Right atrium auricular region (tissue), 2 donors: ENCODE data around the gene OSER1. TPM values are rescaled to one million over a fixed set of nuclear protein-coding genes. Genes with fewer than 3 reads are reported as not detected.
A peak's percentile ranks its signal among the peaks of the same experiment; 100 is the strongest.

Experiments used
- DNase-seq: peaks from one replicate; pipeline ENCODE4 v3.0.0-alpha.2; 2019; ENCODE audit warnings: low spot score
- H3K27ac ChIP-seq, 2 donors: fragments of 200-600 bp; sonication (generic); 1 replicate in 1 of 2; 2 replicates in 1 of 2; pipeline ENCODE4 v1.5.1; 2016 to 2019
- H3K27me3 ChIP-seq, 2 donors: fragments of 200-600 bp; sonication (generic); one replicate each; pipeline versions ENCODE4 v1.5.1 to v1.6.0; 2017 to 2019
- H3K36me3 ChIP-seq: fragments of 200-600 bp; sonication (generic); one replicate; pipeline ENCODE4 v1.5.1; 2016
- H3K4me1 ChIP-seq, 2 donors: fragments of 200-600 bp; sonication (generic); one replicate each; pipeline versions ENCODE4 v1.5.1 to v1.6.0; 2017 to 2019
- H3K4me3 ChIP-seq, 2 donors: fragments of 200-600 bp; sonication (generic); 1 replicate in 1 of 2; 2 replicates in 1 of 2; pipeline ENCODE4 v1.5.1; 2017 to 2019; ENCODE audit warnings: mild to moderate bottlenecking in 1 of 2, moderate library complexity in 1 of 2
- H3K9me3 ChIP-seq, 2 donors: fragments of 200-600 bp; sonication (generic); one replicate each; pipeline ENCODE4 v1.5.1; 2019
- total RNA-seq, 2 donors: library from RNA; depleted of rRNA; stranded (reverse); fragments of >200 nt; gene quantifications; one replicate each; pipeline ENCODE4 v1.1.0, GENCODE V29; 2016
- TF ChIP-seq, protein P1 (sequence below), 2 donors: fragments of 200-600 bp; sonication (generic); IDR thresholded peaks; one replicate each; pipeline ENCODE4 v1.5.1; 2019; ENCODE audit warnings: antibody characterized with exemption in 2 of 2

Gene OSER1
- total RNA-seq, 2 donors from 2014 or later, result 30.8 to 31.1 TPM

GRCh38 chr20:44176833-44177534 is 33.6 kb downstream of the OSER1 start:
- Histone ChIP-seq H3K9me3 (no peaks in the 10 kb centered on the region), H3K36me3 (peaks cover 33% of the 10 kb centered on the region), H3K4me1 (peaks cover 0 to 56% of the 10 kb centered on the region in 2 donors), H3K27ac (peak overlapping the region; percentile 67 to 97), H3K4me3 (peak overlapping the region in 1 of 2 donors; percentile 5), H3K27me3 (no peaks in the 10 kb centered on the region)
- TF ChIP-seq, protein P1, sequence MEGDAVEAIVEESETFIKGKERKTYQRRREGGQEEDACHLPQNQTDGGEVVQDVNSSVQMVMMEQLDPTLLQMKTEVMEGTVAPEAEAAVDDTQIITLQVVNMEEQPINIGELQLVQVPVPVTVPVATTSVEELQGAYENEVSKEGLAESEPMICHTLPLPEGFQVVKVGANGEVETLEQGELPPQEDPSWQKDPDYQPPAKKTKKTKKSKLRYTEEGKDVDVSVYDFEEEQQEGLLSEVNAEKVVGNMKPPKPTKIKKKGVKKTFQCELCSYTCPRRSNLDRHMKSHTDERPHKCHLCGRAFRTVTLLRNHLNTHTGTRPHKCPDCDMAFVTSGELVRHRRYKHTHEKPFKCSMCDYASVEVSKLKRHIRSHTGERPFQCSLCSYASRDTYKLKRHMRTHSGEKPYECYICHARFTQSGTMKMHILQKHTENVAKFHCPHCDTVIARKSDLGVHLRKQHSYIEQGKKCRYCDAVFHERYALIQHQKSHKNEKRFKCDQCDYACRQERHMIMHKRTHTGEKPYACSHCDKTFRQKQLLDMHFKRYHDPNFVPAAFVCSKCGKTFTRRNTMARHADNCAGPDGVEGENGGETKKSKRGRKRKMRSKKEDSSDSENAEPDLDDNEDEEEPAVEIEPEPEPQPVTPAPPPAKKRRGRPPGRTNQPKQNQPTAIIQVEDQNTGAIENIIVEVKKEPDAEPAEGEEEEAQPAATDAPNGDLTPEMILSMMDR (IDR thresholded peaks at IDR 0.05), result no peak
- DNase-seq, result no peak

GRCh38 chr20:44174996-44175765 is 35.4 kb downstream of the OSER1 start:
- H3K36me3 ChIP-seq, result peaks cover 38% of the 10 kb centered on the region
- peaks cover 0 to 62% of the 10 kb centered on the region in 2 donors for H3K4me1 ChIP-seq
- H3K27ac ChIP-seq, result peak overlapping the region; percentile 67 to 97
- H3K4me3 ChIP-seq, result no peak overlapping the region
- TF ChIP-seq, protein P1 (IDR thresholded peaks at IDR 0.05), result no peak
- DNase-seq, result no peak
- no peaks in the 10 kb centered on the region for H3K27me3 ChIP-seq
- H3K9me3 ChIP-seq, result no peaks in the 10 kb centered on the region

GRCh38 chr20:44173846-44174245 is 36.7 kb downstream of the OSER1 start:
- no peaks in the 10 kb centered on the region for H3K27me3 ChIP-seq
- TF ChIP-seq, protein P1 (IDR thresholded peaks at IDR 0.05), result no peak
- H3K4me3 ChIP-seq, result no peak overlapping the region
- no peaks in the 10 kb centered on the region for H3K9me3 ChIP-seq
- H3K36me3 ChIP-seq, result peaks cover 38% of the 10 kb centered on the region
- no peak for DNase-seq
- H3K4me1 ChIP-seq, result peaks cover 0 to 55% of the 10 kb centered on the region in 2 donors
- no peak overlapping the region for H3K27ac ChIP-seq

- no peak for DNase-seq
- Histone ChIP-seq H3K27me3 (no peaks in the 10 kb centered on the region), H3K4me3 (no peak overlapping the region), H3K36me3 (peaks cover 38% of the 10 kb centered on the region), H3K9me3 (no peaks in the 10 kb centered on the region), H3K4me1 (peaks cover 0 to 55% of the 10 kb centered on the region in 2 donors), H3K27ac (peak overlapping the region in 1 of 2 donors; percentile 4)
- TF ChIP-seq, protein P1 (IDR thresholded peaks at IDR 0.05), result no peak
Measured at GRCh38 chr20:44173116-44173515, 37.5 kb downstream of the OSER1 start.

DNA sequence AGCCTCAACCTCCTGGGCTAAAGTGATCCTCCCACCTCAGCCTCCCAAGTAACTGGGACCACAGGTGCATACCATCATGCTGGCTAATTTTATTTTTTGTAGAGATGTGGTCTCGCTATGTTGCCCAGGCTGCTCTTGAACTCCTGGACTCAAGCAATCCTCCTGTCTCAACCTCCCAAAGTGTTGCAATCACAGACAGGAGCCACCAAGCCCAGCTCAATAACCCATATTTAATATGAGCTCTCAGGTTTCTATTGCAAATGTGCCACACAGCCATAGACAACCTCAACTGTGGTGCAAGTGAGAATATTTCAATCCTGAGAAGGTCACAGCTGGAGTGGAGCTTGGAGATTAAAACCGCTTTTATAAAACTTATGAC is 38.0 kb downstream of the OSER1 start:
- no peak for DNase-seq
- peak overlapping the region in 1 of 2 donors; percentile 4 for H3K27ac ChIP-seq
- H3K27me3 ChIP-seq, result no peaks in the 10 kb centered on the region
- H3K4me3 ChIP-seq, result no peak overlapping the region
- H3K9me3 ChIP-seq, result no peaks in the 10 kb centered on the region
- peaks cover 0 to 59% of the 10 kb centered on the region in 2 donors for H3K4me1 ChIP-seq
- TF ChIP-seq, protein P1 (IDR thresholded peaks at IDR 0.05), result no peak
- H3K36me3 ChIP-seq, result peaks cover 38% of the 10 kb centered on the region
